ENCODE results near the gene PPP1R16B. TPM values are rescaled to one million over a fixed set of nuclear protein-coding genes. Genes with fewer than 3 reads are reported as not detected.

Gene PPP1R16B
- polyA plus RNA-seq, 10 donors, result 3.8 to 7.3 (median 5.4) TPM

- DNase-seq, result no peak
Observed at GRCh38 chr20:38873050-38873581, 67.6 kb downstream of the PPP1R16B start.

- DNase-seq, result no peak
Observed at GRCh38 chr20:38874460-38875174, 69.1 kb downstream of the PPP1R16B start.

- peak in 1 of 3 donors; percentile 12 for DNase-seq
Observed at GRCh38 chr20:38875175-38875993, 69.9 kb downstream of the PPP1R16B start.

GRCh38 chr20:38877483-38877882 is 72.0 kb downstream of the PPP1R16B start:
- no peak for DNase-seq

GRCh38 chr20:38878866-38879265 is 73.4 kb downstream of the PPP1R16B start:
- peak in 2 of 3 donors; percentile 27 to 57 for DNase-seq

GRCh38 chr20:38880952-38881735 is 75.6 kb downstream of the PPP1R16B start:
- no peak for DNase-seq

GRCh38 chr20:38881806-38882440 is 76.4 kb downstream of the PPP1R16B start:
- no peak for DNase-seq

GRCh38 chr20:38882600-38882999 is 77.1 kb downstream of the PPP1R16B start:
- no peak for DNase-seq

- no peak for DNase-seq
Observed at GRCh38 chr20:38883081-38883980, 77.8 kb downstream of the PPP1R16B start.

- no peak for DNase-seq
Observed at GRCh38 chr20:38883981-38884733, 78.7 kb downstream of the PPP1R16B start.

GRCh38 chr20:38885357-38885756 is 79.9 kb downstream of the PPP1R16B start:
- DNase-seq, result no peak

- DNase-seq, result no peak
Observed at GRCh38 chr20:38888059-38888831, 82.7 kb downstream of the PPP1R16B start.

- DNase-seq, result no peak
Observed at GRCh38 chr20:38889050-38889449, 83.6 kb downstream of the PPP1R16B start.

GRCh38 chr20:38889792-38890496 is 84.4 kb downstream of the PPP1R16B start:
- no peak for DNase-seq

GRCh38 chr20:38890497-38890818 is 85.0 kb downstream of the PPP1R16B start:
- DNase-seq, result no peak

GRCh38 chr20:38892091-38892981 is 86.8 kb downstream of the PPP1R16B start:
- DNase-seq, result no peak

- DNase-seq, result no peak
Observed at GRCh38 chr20:38893056-38893564, 87.6 kb downstream of the PPP1R16B start.

Data from muscle of back (tissue), 11 donors.